GM12878 (cell line): Measurements from ENCODE around the gene CCDC107. TPM values are rescaled to one million over a fixed set of nuclear protein-coding genes. Genes with fewer than 3 reads are reported as not detected.

ENCODE experiments used
- ATF3 ChIP-seq: IDR thresholded peaks from 2 replicates; pipeline ENCODE4 v1.6.1; 2011; ENCODE audit warnings: low read depth, mild to moderate bottlenecking, low read length, moderate library complexity, borderline replicate concordance; ENCODE audit errors: extremely low read depth
- ATF7 ChIP-seq: fragments of 450-650 bp; IDR thresholded peaks from 2 replicates; pipeline ENCODE4 v1.6.1; 2016; ENCODE audit warnings: low read depth, mild to moderate bottlenecking
- BCL11A ChIP-seq: IDR thresholded peaks from 2 replicates; pipeline ENCODE4 v1.6.1; 2011; ENCODE audit warnings: low read depth, low read length
- BHLHE40 ChIP-seq, 2 experiments: fragments of 450-650 bp in 1 of 2; IDR thresholded peaks; 2 replicates each; pipeline ENCODE4 v1.6.1; 2011 to 2017; ENCODE audit warnings: low read depth in 2 of 2, borderline replicate concordance in 1 of 2, improper control_type of control experiment in 1 of 2, low read length in 1 of 2, mild to moderate bottlenecking in 1 of 2
- CEBPZ ChIP-seq: fragments of 150-350 bp; IDR thresholded peaks from 2 replicates; pipeline ENCODE4 v1.6.1; 2016; ENCODE audit warnings: low read depth, low read length
- DPF2 ChIP-seq: fragments of 450-650 bp; IDR thresholded peaks from 2 replicates; pipeline ENCODE4 v1.6.1; 2017; ENCODE audit warnings: mild to moderate bottlenecking
- E2F4 ChIP-seq: IDR thresholded peaks from 2 replicates; pipeline ENCODE4 v1.6.1; 2012; ENCODE audit warnings: low read depth, low read length, improper control_type of control experiment
- FOXM1 ChIP-seq: IDR thresholded peaks from 2 replicates; pipeline ENCODE4 v1.6.1; 2012; ENCODE audit warnings: low read depth, mild to moderate bottlenecking, inconsistent platforms, low read length, moderate library complexity
- IKZF2 ChIP-seq, 2 experiments: fragments of 450-650 bp; IDR thresholded peaks; 2 replicates each; pipeline ENCODE4 v1.6.1; 2017; ENCODE audit warnings: mild to moderate bottlenecking in 2 of 2, moderate library complexity in 2 of 2
- IRF5 ChIP-seq: fragments of 450-650 bp; IDR thresholded peaks from 2 replicates; pipeline ENCODE4 v1.6.1; 2017; ENCODE audit warnings: borderline replicate concordance
- MAX ChIP-seq: IDR thresholded peaks from 2 replicates; pipeline ENCODE4 v1.6.1; 2012; ENCODE audit warnings: low read depth, low read length, improper control_type of control experiment
- NFXL1 ChIP-seq: fragments of 450-650 bp; IDR thresholded peaks from 2 replicates; pipeline ENCODE4 v1.6.1; 2017; ENCODE audit warnings: antibody characterized with exemption, mild to moderate bottlenecking, borderline replicate concordance
- POLR2AphosphoS2 ChIP-seq: IDR thresholded peaks from 2 replicates; pipeline ENCODE4 v1.6.1; 2011; ENCODE audit warnings: low read depth, mild to moderate bottlenecking, low read length, improper control_type of control experiment, moderate library complexity
- SMAD1 ChIP-seq: fragments of 450-650 bp; IDR thresholded peaks from 2 replicates; pipeline ENCODE4 v1.6.1; 2018; ENCODE audit warnings: mild to moderate bottlenecking, low read depth; ENCODE audit not compliant: partially characterized antibody
- SREBF2 ChIP-seq: IDR thresholded peaks from 2 replicates; pipeline ENCODE4 v1.6.1; 2012; ENCODE audit warnings: mild to moderate bottlenecking, low read length
- YBX1 ChIP-seq: fragments of 450-650 bp; IDR thresholded peaks from 2 replicates; pipeline ENCODE4 v1.6.1; 2016; ENCODE audit warnings: antibody characterized with exemption
- ZNF217 ChIP-seq: fragments of 450-650 bp; IDR thresholded peaks from 2 replicates; pipeline ENCODE4 v1.6.1; 2017; ENCODE audit warnings: antibody characterized with exemption, mild to moderate bottlenecking
- ZNF24 ChIP-seq: fragments of 450-650 bp; IDR thresholded peaks from 2 replicates; pipeline ENCODE4 v1.6.1; 2017; ENCODE audit warnings: antibody characterized with exemption, mild to moderate bottlenecking
- ZNF384 ChIP-seq: IDR thresholded peaks from 2 replicates; pipeline ENCODE4 v1.6.1; 2012; ENCODE audit warnings: low read depth, mild to moderate bottlenecking, low read length, improper control_type of control experiment, borderline replicate concordance
- ZNF592 ChIP-seq: fragments of 450-650 bp; IDR thresholded peaks from 2 replicates; pipeline ENCODE4 v1.6.1; 2017; ENCODE audit warnings: mild to moderate bottlenecking, moderate library complexity
- ZNF622 ChIP-seq: fragments of 450-650 bp; IDR thresholded peaks from 2 replicates; pipeline ENCODE4 v1.6.1; 2017; ENCODE audit warnings: mild to moderate bottlenecking, inconsistent platforms
- polyA plus RNA-seq, 11 experiments: library from polyadenylated mRNA; depleted of rRNA in 4 of 11; unstranded in 6 of 11; stranded (reverse) in 5 of 11; fragments of >200 nt; fragmentation: Nextera tagmentation in 4 of 11; fragmentation: Illumina TruSeq in 1 of 11; extraction: Ambion mirVana in 4 of 11; extraction: Trizol in 1 of 11; gene quantifications; 1 replicate in 1 of 11; 2 replicates in 10 of 11; pipeline versions ENCODE4 v1.2.1 to v1.2.3, GENCODE V29; 2011 to 2016; ENCODE audit warnings: inconsistent platforms in 2 of 11, missing spikeins in 2 of 11, low read depth in 1 of 11
- total RNA-seq, 4 experiments: library from RNA; depleted of rRNA in 3 of 4; stranded (reverse); fragments of >200 nt in 3 of 4; fragmentation: Illumina TruSeq in 1 of 4; extraction: Trizol in 1 of 4; gene quantifications; 2 replicates each; pipeline versions ENCODE4 v1.2.1 to v1.2.3, GENCODE V29; 2013 to 2021

Gene CCDC107
- total and polyA plus RNA-seq, 10 of the 15 experiments (the other 5 are each of a cell fraction or from before 2014, with no cell fraction given) = 0.19 to 18.3 (median 10.6) TPM

- TF ChIP-seq ZNF592 = no peak
- no peak for TF ChIP-seq ZNF622
- peak; percentile 68 for TF ChIP-seq BCL11A
- no peak for TF ChIP-seq MAX
- TF ChIP-seq FOXM1 = no peak
- TF ChIP-seq IRF5 = no peak
- no peak for TF ChIP-seq SREBF2
- TF ChIP-seq SMAD1 = no peak
- no peak for TF ChIP-seq IKZF2 (IDR thresholded peaks at IDR 0.05)
- no peak for TF ChIP-seq POLR2AphosphoS2
- TF ChIP-seq E2F4 = no peak
- TF ChIP-seq BHLHE40 (IDR thresholded peaks at IDR 0.05; ENCODE audit: borderline replicate concordance in 1 of 2, low read depth in 2 of 2, low read length in 1 of 2) = no peak
- no peak for TF ChIP-seq ATF3
- TF ChIP-seq DPF2 = no peak
- no peak for TF ChIP-seq CEBPZ
- TF ChIP-seq ZNF24 = no peak
- no peak for TF ChIP-seq ZNF217
- TF ChIP-seq ZNF384 = no peak
- 0 out of 2 replicates have a peak, but pooled peaks have one; percentile 39 for TF ChIP-seq ATF7
- TF ChIP-seq NFXL1 = no peak
- no peak for TF ChIP-seq YBX1
Measured at GRCh38 chr9:35619800-35620158, 38.3 kb upstream of the CCDC107 start (continued).
